OCI-LY3 (cell line): ENCODE results near the gene IWS1.

Experiments
- CTCF ChIP-seq: fragments of 200-600, 300-600 bp; sonication (generic); IDR thresholded peaks from 2 replicates; pipeline ENCODE4 v1.5.1; 2014; ENCODE audit warnings: antibody characterized with exemption, low read length, low read depth
- EZH2phosphoT487 ChIP-seq: fragments of 200-600 bp; shearing (Covaris generic); IDR thresholded peaks from 2 replicates; pipeline ENCODE4 v1.6.1; 2018; ENCODE audit warnings: antibody characterized with exemption, mixed run types, low read depth

- no peak for TF ChIP-seq CTCF
- no peak for TF ChIP-seq EZH2phosphoT487
Measured at GRCh38 chr2:127486247-127487058, 39.8 kb downstream of the IWS1 start.
